HG03432 (cell line): ENCODE results near the gene TPD52L1.

ENCODE experiments used
- ATAC-seq: cut with Tn5 transposase; IDR thresholded peaks from one replicate; pipeline ENCODE4 v1.9.1; 2021; ENCODE audit warnings: mild to moderate bottlenecking, moderate library complexity; ENCODE audit not compliant: unreplicated experiment

Gene TPD52L1

GRCh38 chr6:125231574-125232343, 78.2 kb downstream of the TPD52L1 start:
- no peak for ATAC-seq

- no peak for ATAC-seq
Observed at GRCh38 chr6:125232466-125232865, 78.9 kb downstream of the TPD52L1 start.

- no peak for ATAC-seq
Observed at GRCh38 chr6:125233202-125233601, 79.6 kb downstream of the TPD52L1 start.

- ATAC-seq = no peak
Observed at GRCh38 chr6:125236536-125237327, 83.2 kb downstream of the TPD52L1 start.

- no peak for ATAC-seq
Observed at GRCh38 chr6:125237764-125238163, 84.2 kb downstream of the TPD52L1 start.

GRCh38 chr6:125245109-125245508, 91.5 kb downstream of the TPD52L1 start:
- no peak for ATAC-seq

- ATAC-seq = no peak
Observed at GRCh38 chr6:125245523-125246264, 92.1 kb downstream of the TPD52L1 start.

- ATAC-seq = no peak
Observed at GRCh38 chr6:125246566-125246965, 93.0 kb downstream of the TPD52L1 start.

GRCh38 chr6:125248136-125248535, 94.6 kb downstream of the TPD52L1 start:
- no peak for ATAC-seq

- no peak for ATAC-seq
Observed at GRCh38 chr6:125250511-125250910, 96.9 kb downstream of the TPD52L1 start.

- no peak for ATAC-seq
Observed at GRCh38 chr6:125251516-125252220, 98.1 kb downstream of the TPD52L1 start.

- no peak for ATAC-seq
Observed at GRCh38 chr6:125252891-125253290, 99.3 kb downstream of the TPD52L1 start.

GRCh38 chr6:125253881-125254280, 100.3 kb downstream of the TPD52L1 start:
- ATAC-seq = no peak

GRCh38 chr6:125254321-125254720, 100.7 kb downstream of the TPD52L1 start:
- no peak for ATAC-seq

GRCh38 chr6:125255201-125255600, 101.6 kb downstream of the TPD52L1 start:
- ATAC-seq = no peak

- ATAC-seq = no peak
Observed at GRCh38 chr6:125257351-125257750, 103.8 kb downstream of the TPD52L1 start.

- peak; percentile 69 for ATAC-seq
Observed at GRCh38 chr6:125258651-125259353, 105.2 kb downstream of the TPD52L1 start.

- ATAC-seq = no peak
Observed at GRCh38 chr6:125259354-125259736, 105.8 kb downstream of the TPD52L1 start.

GRCh38 chr6:125262016-125263013, 108.7 kb downstream of the TPD52L1 start:
- ATAC-seq = no peak
